Smooth muscle cell of bladder (primary cell): ENCODE data around the gene KIAA0825. TPM values are rescaled to one million over a fixed set of nuclear protein-coding genes. Genes with fewer than 3 reads are reported as not detected.

Experiments used
- total RNA-seq: library from RNA; depleted of rRNA; stranded (reverse); fragments of >200 nt; gene quantifications from 2 replicates; pipeline ENCODE4 v1.2.3, GENCODE V29; 2014

Gene KIAA0825, protein sequence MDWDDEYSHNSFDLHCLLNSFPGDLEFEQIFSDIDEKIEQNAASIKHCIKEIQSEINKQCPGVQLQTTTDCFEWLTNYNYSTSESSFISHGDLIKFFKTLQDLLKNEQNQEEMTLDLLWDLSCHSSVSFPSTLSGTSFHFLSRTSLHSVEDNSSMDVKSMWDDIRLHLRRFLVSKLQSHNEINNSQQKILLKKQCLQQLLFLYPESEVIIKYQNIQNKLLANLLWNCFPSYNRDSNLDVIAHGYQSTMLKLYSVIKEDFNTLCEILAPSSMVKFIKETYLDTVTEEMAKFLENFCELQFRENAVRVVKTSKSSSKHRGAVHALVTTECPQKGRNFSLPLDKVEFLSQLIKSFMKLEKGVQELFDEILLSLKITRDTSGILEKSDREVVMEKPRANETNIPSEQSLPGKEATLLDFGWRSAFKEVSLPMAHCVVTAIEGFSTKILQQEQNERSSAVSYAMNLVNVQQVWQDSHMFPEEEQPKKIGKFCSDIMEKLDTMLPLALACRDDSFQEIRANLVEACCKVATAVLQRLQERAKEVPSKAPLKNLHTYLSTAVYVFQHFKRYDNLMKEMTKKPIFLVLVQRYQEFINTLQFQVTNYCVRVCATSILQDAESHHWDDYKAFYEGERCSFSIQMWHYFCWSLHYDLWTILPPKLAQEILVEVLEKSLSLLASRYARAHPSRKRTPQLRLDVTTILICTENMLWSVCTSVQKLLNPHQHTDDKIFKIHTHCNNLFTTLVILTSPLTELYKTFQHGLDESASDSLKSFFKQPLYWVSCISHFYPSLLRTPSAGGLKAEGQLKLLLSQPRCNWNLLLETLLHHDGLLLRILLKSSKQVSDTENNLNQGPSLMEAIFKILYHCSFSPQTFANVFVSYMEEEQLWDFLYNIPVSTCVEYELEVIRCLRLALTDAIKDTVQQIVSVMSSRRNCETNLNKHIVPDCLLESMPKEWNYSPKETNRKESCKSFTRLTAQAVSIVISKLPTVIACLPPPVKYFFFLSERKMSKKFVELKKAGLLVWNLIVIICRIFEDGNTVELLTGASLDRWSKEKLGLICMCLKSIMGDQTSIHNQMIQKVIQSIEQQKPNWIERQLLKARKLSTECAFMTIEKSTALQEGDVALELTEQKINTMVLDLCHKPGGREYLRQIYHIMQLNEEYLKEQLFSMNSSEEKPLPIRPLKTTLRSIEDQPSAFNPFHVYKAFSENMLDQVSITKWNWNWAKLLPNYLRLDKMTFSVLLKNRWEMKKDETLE (N-terminal part only)
- 3.0 and 3.1 TPM in 2 replicates for total RNA-seq

DNA sequence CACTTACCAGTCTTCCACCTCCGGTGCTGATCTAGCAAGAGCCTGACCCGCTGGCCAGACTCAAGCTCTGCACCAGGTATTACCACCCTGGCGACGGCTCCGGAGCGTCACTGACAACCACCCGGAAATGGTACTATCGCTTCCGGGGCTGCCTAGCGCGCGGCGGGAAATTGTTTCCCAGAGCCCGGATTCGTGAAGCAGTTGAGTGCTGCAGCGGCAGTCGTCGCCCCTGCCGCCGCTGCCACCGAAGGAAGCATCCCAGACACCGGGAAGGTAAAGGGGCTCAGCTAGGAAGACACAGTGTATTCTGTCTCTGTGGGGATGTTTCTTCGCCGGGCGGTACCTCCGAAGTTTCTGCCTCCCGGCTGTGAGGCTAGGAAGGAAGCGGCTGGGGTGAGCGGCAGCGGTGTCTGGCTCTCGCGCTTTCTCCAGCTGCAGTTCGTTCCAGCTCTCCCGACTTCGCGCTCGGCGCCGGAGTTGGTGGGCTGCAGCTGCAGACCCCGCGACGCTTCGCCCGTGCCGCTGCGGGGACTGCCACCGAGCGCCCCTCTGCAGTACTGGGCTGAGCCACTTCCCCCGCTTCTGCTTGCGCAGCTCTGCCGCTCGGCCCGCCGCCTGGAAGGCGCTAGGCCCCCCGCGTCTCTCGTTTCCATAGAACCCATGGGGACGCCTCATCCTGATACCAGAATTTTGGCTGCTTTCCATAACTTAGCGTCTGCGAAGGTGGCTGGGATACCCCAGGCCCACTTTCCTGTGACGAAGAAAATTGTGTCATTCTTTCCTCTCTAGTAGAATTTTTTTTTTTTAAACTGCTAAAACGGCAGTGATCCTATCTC lies at the start of gene KIAA0825, which contains the start of gene SLF1:
Gene KIAA0825 (minus strand): TSS at position 112 of the 836 bp plus-strand sequence. CDS start 81,478 bp downstream, outside the sequence.
Gene SLF1 (plus strand): TSS at position 177 of the 836 bp plus-strand sequence. CDS start 10,142 bp downstream, outside the sequence.

Other genes starting within 250 kb of the KIAA0825 start
- gene SLF1, start 65 bp upstream of the KIAA0825 start, total RNA-seq, result 3.6 and 4.3 TPM in 2 replicates